K562 (cell line): ENCODE results near the gene CNPY2. TPM values are rescaled to one million over a fixed set of nuclear protein-coding genes. Genes with fewer than 3 reads are reported as not detected.

ENCODE experiments used
- ASH1L ChIP-seq: fragments of 450-650 bp; IDR thresholded peaks from 2 replicates; pipeline ENCODE4 v1.6.1; 2018; ENCODE audit warnings: borderline replicate concordance, mild to moderate bottlenecking, low read depth; ENCODE audit not compliant: partially characterized antibody
- CHD1 ChIP-seq: fragments of 200-600 bp; sonication (generic); IDR thresholded peaks from one replicate; pipeline ENCODE4 v1.6.1; 2012; ENCODE audit warnings: mild to moderate bottlenecking, moderate library complexity, low read length, inconsistent platforms
- CREM ChIP-seq: IDR thresholded peaks from 2 replicates; pipeline ENCODE4 v1.6.1; 2014; ENCODE audit warnings: antibody characterized with exemption, low read depth
- HNRNPH1 ChIP-seq: fragments of 200-400 bp; formaldehyde crosslinking; optimal IDR thresholded peaks from 2 replicates; pipeline ENCODE3; 2017; ENCODE audit warnings: low read depth, mild to moderate bottlenecking, low read length, moderate library complexity
- HNRNPUL1 ChIP-seq: fragments of 200-400 bp; formaldehyde crosslinking; IDR thresholded peaks from 2 replicates; pipeline ENCODE4 v1.6.1; 2017; ENCODE audit warnings: low read length
- KAT2B ChIP-seq: IDR thresholded peaks from one replicate; pipeline ENCODE4 v1.6.1; 2012; ENCODE audit warnings: low read depth, mild to moderate bottlenecking, control low read depth, inconsistent platforms, low read length, moderate library complexity
- MTA3 ChIP-seq: fragments of 450-650 bp; formaldehyde crosslinking; IDR thresholded peaks from 2 replicates; pipeline ENCODE4 v1.6.1; 2017; ENCODE audit warnings: mild to moderate bottlenecking, borderline replicate concordance
- NFE2L1 ChIP-seq: fragments of 450-650 bp; IDR thresholded peaks from 2 replicates; pipeline ENCODE4 v1.6.1; 2016; ENCODE audit warnings: missing genetic modification characterization, low read depth, mild to moderate bottlenecking, missing compliant biosample characterization, moderate library complexity, borderline replicate concordance
- NR1H2 ChIP-seq: sonication (generic); formaldehyde crosslinking; IDR thresholded peaks from 2 replicates; pipeline ENCODE4 v1.4.0; 2020; ENCODE audit warnings: mild to moderate bottlenecking, missing genetic modification reagents
- PRPF4 ChIP-seq: fragments of 200-400 bp; formaldehyde crosslinking; IDR thresholded peaks from one replicate; pipeline ENCODE4 v1.6.1; 2017; ENCODE audit warnings: low read length, low read depth, mild to moderate bottlenecking; ENCODE audit not compliant: insufficient read depth, poor library complexity, severe bottlenecking
- RBBP5 ChIP-seq: fragments of 200-600 bp; sonication (generic); IDR thresholded peaks from 2 replicates; pipeline ENCODE4 v1.6.1; 2012; ENCODE audit warnings: borderline replicate concordance, mild to moderate bottlenecking, low read length, control low read depth, inconsistent platforms; ENCODE audit not compliant: insufficient read depth, poor library complexity, severe bottlenecking
- SOX6 ChIP-seq: fragments of 450-650 bp; IDR thresholded peaks from 2 replicates; pipeline ENCODE4 v1.6.1; 2014; ENCODE audit warnings: mild to moderate bottlenecking
- TCF7L2 ChIP-seq: fragments of 150-350 bp; IDR thresholded peaks from 2 replicates; pipeline ENCODE4 v1.6.1; 2016; ENCODE audit warnings: low read depth, mild to moderate bottlenecking, low read length, moderate library complexity
- TOE1 ChIP-seq, 2 experiments: fragments of 450-650 bp in 1 of 2; sonication (generic) in 1 of 2; formaldehyde crosslinking in 1 of 2; IDR thresholded peaks; 2 replicates each; pipeline versions ENCODE4 v1.7.1 to v1.8.0; 2016 to 2022; ENCODE audit warnings: borderline replicate concordance in 2 of 2, mild to moderate bottlenecking in 2 of 2, antibody characterized with exemption in 1 of 2, inconsistent platforms in 1 of 2, low read depth in 1 of 2, missing genetic modification reagents in 1 of 2, moderate library complexity in 1 of 2
- U2AF2 ChIP-seq: fragments of 200-400 bp; formaldehyde crosslinking; optimal IDR thresholded peaks from 2 replicates; pipeline ENCODE3; 2017; ENCODE audit warnings: low read depth, mild to moderate bottlenecking, low read length
- YY1 ChIP-seq, 3 experiments: IDR thresholded peaks; 2 replicates each; pipeline ENCODE4 v1.6.1; 2011; ENCODE audit warnings: low read length in 2 of 3, mild to moderate bottlenecking in 2 of 3, moderate library complexity in 2 of 3, borderline replicate concordance in 1 of 3, control low read depth in 1 of 3, low read depth in 1 of 3; ENCODE audit not compliant: insufficient read depth in 3 of 3, insufficient replicate concordance in 2 of 3, control insufficient read depth in 1 of 3, insufficient read length in 1 of 3; ENCODE audit errors: extremely low read depth in 1 of 3
- ZFPM2 ChIP-seq: fragments of 250-450 bp; sonication (Bioruptor Pico); IDR thresholded peaks from 2 replicates; pipeline ENCODE4 v1.5.1; 2022; ENCODE audit warnings: mild to moderate bottlenecking
- ZNF146 ChIP-seq: IDR thresholded peaks from one replicate; pipeline ENCODE4 v1.6.1; 2018; ENCODE audit warnings: missing compliant biosample characterization; ENCODE audit not compliant: unreplicated experiment
- ZNF165 ChIP-seq: fragments of 250-450 bp; sonication (Bioruptor Pico); IDR thresholded peaks from 2 replicates; pipeline ENCODE4 v1.4.0; 2020; ENCODE audit warnings: borderline replicate concordance
- ZNF263 ChIP-seq: sonication (generic); formaldehyde crosslinking; IDR thresholded peaks from 2 replicates; pipeline ENCODE4 v1.8.0; 2022; ENCODE audit warnings: mild to moderate bottlenecking, missing genetic modification reagents, borderline replicate concordance
- ZNF507 ChIP-seq: conservative IDR thresholded peaks from 2 replicates; pipeline ENCODE4 v1.6.1; 2017; ENCODE audit warnings: missing genetic modification characterization, missing compliant biosample characterization
- polyA plus RNA-seq, 8 experiments: library from polyadenylated mRNA; depleted of rRNA in 4 of 8; stranded (reverse) in 5 of 8; unstranded in 3 of 8; fragments of >200 nt; fragmentation: Nextera tagmentation in 2 of 8; fragmentation: Illumina TruSeq in 1 of 8; extraction: Ambion mirVana in 2 of 8; extraction: Trizol in 1 of 8; gene quantifications; 2 replicates each; pipeline versions ENCODE4 v1.2.1 to v1.2.3, GENCODE V29; 2011 to 2014; ENCODE audit warnings: inconsistent platforms in 1 of 8, missing spikeins in 1 of 8
- total RNA-seq, 7 experiments: library from RNA; depleted of rRNA in 6 of 7; stranded (reverse); fragments of >200 nt in 6 of 7; fragmentation: Illumina TruSeq in 2 of 7; extraction: Trizol in 2 of 7; gene quantifications; 2 replicates each; pipeline versions ENCODE4 v1.2.1 to v1.2.3, GENCODE V29; 2011 to 2021; ENCODE audit warnings: low replicate concordance in 1 of 7
- TF ChIP-seq, protein P1 (sequence below): fragments of 250-450 bp; sonication (Bioruptor Pico); IDR thresholded peaks from 2 replicates; pipeline ENCODE4 v1.5.0; 2020; ENCODE audit warnings: mild to moderate bottlenecking, borderline replicate concordance
- TF ChIP-seq, protein P2 (sequence below): sonication (generic); formaldehyde crosslinking; IDR thresholded peaks from 2 replicates; pipeline ENCODE4 v1.8.0; 2023; ENCODE audit warnings: mild to moderate bottlenecking, missing genetic modification reagents

The CNPY2 gene
- total and polyA plus RNA-seq, 9 of the 15 experiments (the other 6 are each of a cell fraction or from before 2014, with no cell fraction given) = 33.8 to 190 (median 138) TPM

DNA sequence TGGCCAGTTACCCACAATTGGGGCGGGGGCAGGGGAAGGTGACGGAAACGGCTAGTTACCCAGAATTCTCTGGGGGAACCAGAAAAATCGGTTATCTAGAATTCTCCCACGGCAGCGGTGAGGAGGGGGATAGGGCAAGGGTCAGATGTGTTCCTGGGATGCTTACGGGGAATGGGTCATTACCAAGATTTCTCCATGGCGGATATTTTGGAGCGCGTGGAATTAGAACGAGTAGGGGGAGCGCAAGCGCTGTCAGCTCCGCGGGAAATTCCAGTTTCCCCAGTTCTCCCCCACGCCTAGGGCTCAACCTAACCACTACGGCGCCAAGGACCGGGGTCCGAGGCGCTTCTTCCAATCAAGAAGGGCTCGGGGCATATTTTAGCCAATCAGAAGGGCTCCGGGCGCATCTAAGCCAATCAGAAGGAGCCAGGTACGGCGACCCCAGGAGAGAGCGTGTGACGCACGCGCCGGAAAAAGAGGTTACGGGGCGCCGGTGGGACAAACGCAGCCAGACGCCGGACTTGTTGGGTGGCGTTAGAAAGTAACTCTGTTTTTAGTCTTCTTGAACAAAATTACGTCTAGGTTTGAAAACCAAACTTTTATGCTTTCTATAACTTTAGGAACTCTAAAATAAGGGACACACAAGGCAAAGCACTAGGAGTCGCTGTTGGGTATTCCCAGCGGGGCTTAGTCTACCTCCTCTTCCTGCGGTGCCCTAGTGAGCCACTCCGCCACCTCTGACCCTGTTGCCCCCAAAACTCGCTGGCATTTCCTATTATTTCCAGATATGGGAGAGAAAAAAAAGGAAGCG, 18.1 kb upstream of the CNPY2 start, which contains the start of gene PAN2 (continued):
- TF ChIP-seq, protein P1, sequence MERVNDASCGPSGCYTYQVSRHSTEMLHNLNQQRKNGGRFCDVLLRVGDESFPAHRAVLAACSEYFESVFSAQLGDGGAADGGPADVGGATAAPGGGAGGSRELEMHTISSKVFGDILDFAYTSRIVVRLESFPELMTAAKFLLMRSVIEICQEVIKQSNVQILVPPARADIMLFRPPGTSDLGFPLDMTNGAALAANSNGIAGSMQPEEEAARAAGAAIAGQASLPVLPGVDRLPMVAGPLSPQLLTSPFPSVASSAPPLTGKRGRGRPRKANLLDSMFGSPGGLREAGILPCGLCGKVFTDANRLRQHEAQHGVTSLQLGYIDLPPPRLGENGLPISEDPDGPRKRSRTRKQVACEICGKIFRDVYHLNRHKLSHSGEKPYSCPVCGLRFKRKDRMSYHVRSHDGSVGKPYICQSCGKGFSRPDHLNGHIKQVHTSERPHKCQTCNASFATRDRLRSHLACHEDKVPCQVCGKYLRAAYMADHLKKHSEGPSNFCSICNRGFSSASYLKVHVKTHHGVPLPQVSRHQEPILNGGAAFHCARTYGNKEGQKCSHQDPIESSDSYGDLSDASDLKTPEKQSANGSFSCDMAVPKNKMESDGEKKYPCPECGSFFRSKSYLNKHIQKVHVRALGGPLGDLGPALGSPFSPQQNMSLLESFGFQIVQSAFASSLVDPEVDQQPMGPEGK (CRISPR knock-in tag) = no peak
- TF ChIP-seq HNRNPH1 = no peak
- no peak for TF ChIP-seq ZFPM2 (CRISPR knock-in tag)
- TF ChIP-seq CREM = peak; percentile 95
- peak; percentile 19 for TF ChIP-seq CHD1
- peak; percentile 96 for TF ChIP-seq ASH1L
- TF ChIP-seq KAT2B = no peak
- no peak for TF ChIP-seq PRPF4
- no peak for TF ChIP-seq NR1H2 (CRISPR knock-in tag)
- TF ChIP-seq RBBP5 = no peak
- TF ChIP-seq ZNF263 (CRISPR knock-in tag) = no peak
- TF ChIP-seq HNRNPUL1 = no peak
- TF ChIP-seq SOX6 = no peak; the same call in 1 of the 2 replicates
- no peak for TF ChIP-seq U2AF2
- TF ChIP-seq TOE1 (IDR thresholded peaks at IDR 0.05; ENCODE audit: borderline replicate concordance) = peak; percentile 71; the same call in 1 of the 2 replicates
- no peak for TF ChIP-seq TOE1 (CRISPR knock-in tag; IDR thresholded peaks at IDR 0.05; ENCODE audit: borderline replicate concordance, low read depth)
- no peak for TF ChIP-seq NFE2L1
- TF ChIP-seq ZNF507 (tag) = no peak
- TF ChIP-seq MTA3 = peak; percentile 95
- peak; percentile 59; the same call in 1 of the 2 replicates for TF ChIP-seq TCF7L2
- TF ChIP-seq YY1 (IDR thresholded peaks at IDR 0.05; ENCODE audit: borderline replicate concordance in 1 of 3, control insufficient read depth in 1 of 3, extremely low read depth in 1 of 3, insufficient read depth in 3 of 3, insufficient read length in 1 of 3, insufficient replicate concordance in 2 of 3, low read depth in 1 of 3, low read length in 2 of 3) = peak in 2 of 3 experiments; percentile 19 to 61
- TF ChIP-seq ZNF146 (CRISPR knock-in tag) = no peak
- TF ChIP-seq, protein P2, sequence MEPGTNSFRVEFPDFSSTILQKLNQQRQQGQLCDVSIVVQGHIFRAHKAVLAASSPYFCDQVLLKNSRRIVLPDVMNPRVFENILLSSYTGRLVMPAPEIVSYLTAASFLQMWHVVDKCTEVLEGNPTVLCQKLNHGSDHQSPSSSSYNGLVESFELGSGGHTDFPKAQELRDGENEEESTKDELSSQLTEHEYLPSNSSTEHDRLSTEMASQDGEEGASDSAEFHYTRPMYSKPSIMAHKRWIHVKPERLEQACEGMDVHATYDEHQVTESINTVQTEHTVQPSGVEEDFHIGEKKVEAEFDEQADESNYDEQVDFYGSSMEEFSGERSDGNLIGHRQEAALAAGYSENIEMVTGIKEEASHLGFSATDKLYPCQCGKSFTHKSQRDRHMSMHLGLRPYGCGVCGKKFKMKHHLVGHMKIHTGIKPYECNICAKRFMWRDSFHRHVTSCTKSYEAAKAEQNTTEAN (CRISPR knock-in tag) = no peak
- TF ChIP-seq ZNF165 = no peak
